Endothelial cell (in vitro differentiated cells): ENCODE results near the gene DICER1. TPM values are rescaled to one million over a fixed set of nuclear protein-coding genes. Genes with fewer than 3 reads are reported as not detected.

ENCODE experiments used
- DNase-seq: peaks from one replicate; pipeline ENCODE4 v3.0.0; 2021; ENCODE audit warnings: low spot score
- H3K27ac Mint-ChIP-seq: one replicate; pipeline ENCODE4 v1.8.0; 2021; ENCODE audit warnings: mixed read lengths, inconsistent platforms; ENCODE audit not compliant: unreplicated experiment
- H3K27me3 Mint-ChIP-seq: one replicate; pipeline ENCODE4 v1.8.0; 2021; ENCODE audit warnings: mild to moderate bottlenecking, moderate library complexity, mixed read lengths, inconsistent platforms; ENCODE audit not compliant: unreplicated experiment
- H3K36me3 Mint-ChIP-seq: one replicate; pipeline ENCODE4 v1.8.0; 2021; ENCODE audit warnings: mild to moderate bottlenecking, low read depth, mixed read lengths, inconsistent platforms; ENCODE audit not compliant: unreplicated experiment
- H3K4me1 Mint-ChIP-seq: one replicate; pipeline ENCODE4 v1.8.0; 2021; ENCODE audit warnings: mild to moderate bottlenecking, mixed read lengths, inconsistent platforms; ENCODE audit not compliant: unreplicated experiment
- H3K4me3 Mint-ChIP-seq: one replicate; pipeline ENCODE4 v1.8.0; 2021; ENCODE audit warnings: mild to moderate bottlenecking, mixed read lengths, inconsistent platforms; ENCODE audit not compliant: unreplicated experiment
- H3K9me3 Mint-ChIP-seq: one replicate; pipeline ENCODE4 v1.8.0; 2021; ENCODE audit warnings: mixed read lengths, inconsistent platforms; ENCODE audit not compliant: unreplicated experiment
- total RNA-seq: library from RNA; stranded (reverse); fragmentation: NEBNext Ultra II Directional; extraction: Animal tissue kit (Norgen Biotek cat#: 25700); gene quantifications from one replicate; pipeline ENCODE4 v1.2.1, GENCODE V29; 2021; ENCODE audit not compliant: unreplicated experiment
- TF ChIP-seq, protein P1 (sequence below): fragments of 200-600 bp; sonication (generic); IDR thresholded peaks from one replicate; pipeline ENCODE4 v1.5.0; 2021; ENCODE audit warnings: antibody characterized with exemption; ENCODE audit not compliant: unreplicated experiment

Gene DICER1
- total RNA-seq, 1 donor from 2014 or later = 69.2 TPM

- no peak overlapping the region for H3K4me3 Mint-ChIP-seq
- H3K4me1 Mint-ChIP-seq = no peaks in the 10 kb centered on the region
- no peak overlapping the region for H3K27ac Mint-ChIP-seq
- H3K27me3 Mint-ChIP-seq = no peaks in the 10 kb centered on the region
- TF ChIP-seq, protein P1, sequence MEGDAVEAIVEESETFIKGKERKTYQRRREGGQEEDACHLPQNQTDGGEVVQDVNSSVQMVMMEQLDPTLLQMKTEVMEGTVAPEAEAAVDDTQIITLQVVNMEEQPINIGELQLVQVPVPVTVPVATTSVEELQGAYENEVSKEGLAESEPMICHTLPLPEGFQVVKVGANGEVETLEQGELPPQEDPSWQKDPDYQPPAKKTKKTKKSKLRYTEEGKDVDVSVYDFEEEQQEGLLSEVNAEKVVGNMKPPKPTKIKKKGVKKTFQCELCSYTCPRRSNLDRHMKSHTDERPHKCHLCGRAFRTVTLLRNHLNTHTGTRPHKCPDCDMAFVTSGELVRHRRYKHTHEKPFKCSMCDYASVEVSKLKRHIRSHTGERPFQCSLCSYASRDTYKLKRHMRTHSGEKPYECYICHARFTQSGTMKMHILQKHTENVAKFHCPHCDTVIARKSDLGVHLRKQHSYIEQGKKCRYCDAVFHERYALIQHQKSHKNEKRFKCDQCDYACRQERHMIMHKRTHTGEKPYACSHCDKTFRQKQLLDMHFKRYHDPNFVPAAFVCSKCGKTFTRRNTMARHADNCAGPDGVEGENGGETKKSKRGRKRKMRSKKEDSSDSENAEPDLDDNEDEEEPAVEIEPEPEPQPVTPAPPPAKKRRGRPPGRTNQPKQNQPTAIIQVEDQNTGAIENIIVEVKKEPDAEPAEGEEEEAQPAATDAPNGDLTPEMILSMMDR = no peak
- H3K36me3 Mint-ChIP-seq = peaks cover 9% of the 10 kb centered on the region
- DNase-seq = no peak
- H3K9me3 Mint-ChIP-seq = no peaks in the 10 kb centered on the region
These were observed 72.0 kb downstream of the DICER1 start for GRCh38 chr14:95085321-95085720.

DNA sequence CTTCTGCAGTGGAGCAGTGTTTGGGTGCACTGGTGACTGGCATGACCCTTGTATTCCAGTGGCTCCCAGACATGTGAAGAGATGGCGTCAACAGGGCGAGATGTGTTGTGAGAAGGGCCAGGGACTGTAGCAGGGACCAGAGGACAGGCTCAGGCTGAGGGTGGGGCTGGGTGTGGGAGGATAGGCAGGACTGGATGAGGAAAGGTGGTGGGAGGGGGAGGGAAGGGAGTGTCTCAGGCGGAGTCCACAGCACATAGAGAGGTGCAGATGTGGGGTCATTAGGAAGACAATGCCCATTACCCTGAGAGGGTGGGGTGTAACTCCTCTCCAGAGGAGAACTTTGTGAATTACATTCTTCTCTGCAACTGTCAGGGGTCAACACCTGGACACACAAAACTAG lies 78.5 kb downstream of the DICER1 start:
- TF ChIP-seq, protein P1 = no peak
- Mint-ChIP-seq H3K27ac (no peak overlapping the region), H3K36me3 (no peaks in the 10 kb centered on the region), H3K4me3 (no peak overlapping the region), H3K27me3 (peaks cover 2% of the 10 kb centered on the region), H3K4me1 (no peaks in the 10 kb centered on the region), H3K9me3 (no peaks in the 10 kb centered on the region)
- DNase-seq = no peak

- DNase-seq = no peak
- H3K27ac Mint-ChIP-seq = no peak overlapping the region
These were observed 80.0 kb downstream of the DICER1 start for GRCh38 chr14:95077345-95077744.

DNA sequence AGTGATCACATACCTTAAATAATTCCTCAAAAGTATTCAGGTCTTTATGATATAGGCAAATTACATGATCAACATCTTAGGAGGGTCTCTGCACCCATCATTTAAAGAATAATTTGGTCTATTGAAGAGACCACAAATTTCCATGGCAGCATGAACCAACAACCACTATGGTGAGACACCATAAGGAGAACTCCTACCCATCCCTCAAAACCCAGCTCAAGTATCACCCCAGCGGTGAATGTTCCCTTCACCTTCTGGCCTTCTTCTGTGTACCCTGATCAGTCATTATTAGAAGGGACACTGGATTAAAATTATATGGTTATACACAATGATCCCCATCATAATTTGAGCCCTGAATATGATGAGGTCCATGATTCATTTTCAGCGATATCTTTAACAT lies 81.5 kb downstream of the DICER1 start:
- H3K27ac Mint-ChIP-seq = no peak overlapping the region
- H3K36me3 Mint-ChIP-seq = no peaks in the 10 kb centered on the region
- no peak for DNase-seq
- TF ChIP-seq, protein P1 = no peak
- no peak overlapping the region for H3K4me3 Mint-ChIP-seq
- no peaks in the 10 kb centered on the region for H3K4me1 Mint-ChIP-seq
- no peaks in the 10 kb centered on the region for H3K9me3 Mint-ChIP-seq
- peaks cover 2% of the 10 kb centered on the region for H3K27me3 Mint-ChIP-seq

More at GRCh38 chr14:95077345-95077744, 80.0 kb downstream of the DICER1 start:
- Mint-ChIP-seq H3K27me3 (peaks cover 2% of the 10 kb centered on the region), H3K9me3 (no peaks in the 10 kb centered on the region), H3K4me1 (no peaks in the 10 kb centered on the region), H3K4me3 (no peak overlapping the region), H3K36me3 (no peaks in the 10 kb centered on the region)
- TF ChIP-seq, protein P1 = no peak

- Mint-ChIP-seq H3K27ac (no peak overlapping the region), H3K27me3 (peaks cover 5% of the 10 kb centered on the region), H3K9me3 (no peaks in the 10 kb centered on the region), H3K4me3 (no peak overlapping the region), H3K36me3 (no peaks in the 10 kb centered on the region), H3K4me1 (no peaks in the 10 kb centered on the region)
- no peak for DNase-seq
- TF ChIP-seq, protein P1 = no peak
These were observed 83.4 kb downstream of the DICER1 start for GRCh38 chr14:95073947-95074346.
